NCI-H2196 (cell line): ENCODE results near the gene ZNF211.

ENCODE experiments used
- DNase-seq: peaks from one replicate; lab custom pipeline; 2025; ENCODE audit not compliant: unreplicated experiment; lab: John Stamatoyannopoulos, UW

The ZNF211 gene

GRCh38 chr19:57632987-57633831 lies at the start of gene ZNF211:
Gene ZNF211, plus strand, starts transcription at chr19:57633168. Its CDS starts 179 bp downstream, at chr19:57633347.
- peak; percentile 93 for DNase-seq

DNA sequence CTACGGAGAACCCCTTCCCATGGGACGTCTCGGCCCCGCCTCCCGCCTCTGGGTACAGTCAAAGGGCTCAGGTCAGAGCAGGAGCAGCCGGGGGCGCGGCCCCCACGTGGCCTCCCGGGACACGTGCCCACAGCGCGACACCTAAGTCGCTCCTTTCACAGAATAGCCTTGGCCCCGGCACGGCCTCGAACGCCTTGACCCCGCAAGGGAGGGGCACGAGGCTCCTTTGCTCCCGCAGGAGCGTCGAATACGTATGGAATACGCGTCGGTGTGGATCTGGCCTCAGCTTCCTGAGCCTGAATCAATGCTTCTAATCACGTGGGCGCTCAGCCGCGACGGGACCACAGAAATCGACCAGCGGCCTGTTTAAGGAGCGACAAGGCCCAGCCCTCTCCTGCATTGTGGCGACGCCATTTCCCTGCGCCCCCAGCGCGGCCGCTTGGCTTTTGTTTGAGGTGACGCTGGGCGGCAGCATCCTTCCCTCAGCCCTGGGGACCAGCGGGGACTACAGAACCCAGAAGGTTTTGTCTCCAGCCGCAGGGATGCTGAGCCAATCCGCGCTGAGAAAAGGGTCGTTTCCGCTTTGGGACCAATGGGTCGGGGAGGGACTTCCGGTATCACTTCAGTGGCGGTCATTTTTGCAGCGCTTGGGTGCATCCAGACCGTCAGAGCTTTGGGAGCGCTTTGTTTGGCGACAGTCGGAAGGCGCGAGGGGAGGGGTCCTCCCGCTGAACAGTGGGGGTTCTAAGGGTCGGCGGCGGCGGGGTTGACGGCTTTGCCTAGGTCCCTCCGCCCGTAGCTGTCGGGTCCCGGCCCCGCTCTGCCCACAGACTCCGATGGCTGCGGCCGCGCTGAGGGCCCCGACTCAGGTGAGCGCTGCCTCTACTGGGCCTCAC lies 49.2 kb upstream of the ZNF211 start, which contains the start of gene ZIK1:
ZIK1 (plus strand) TSS at position 625 of the 896 bp plus-strand sequence; CDS start at position 837, 212 bp downstream.
- DNase-seq, result peak; percentile 61

- no peak for DNase-seq
Measured at GRCh38 chr19:57587529-57587928, 45.4 kb upstream of the ZNF211 start.

- no peak for DNase-seq
Measured at GRCh38 chr19:57599377-57599760, 33.6 kb upstream of the ZNF211 start.

DNA sequence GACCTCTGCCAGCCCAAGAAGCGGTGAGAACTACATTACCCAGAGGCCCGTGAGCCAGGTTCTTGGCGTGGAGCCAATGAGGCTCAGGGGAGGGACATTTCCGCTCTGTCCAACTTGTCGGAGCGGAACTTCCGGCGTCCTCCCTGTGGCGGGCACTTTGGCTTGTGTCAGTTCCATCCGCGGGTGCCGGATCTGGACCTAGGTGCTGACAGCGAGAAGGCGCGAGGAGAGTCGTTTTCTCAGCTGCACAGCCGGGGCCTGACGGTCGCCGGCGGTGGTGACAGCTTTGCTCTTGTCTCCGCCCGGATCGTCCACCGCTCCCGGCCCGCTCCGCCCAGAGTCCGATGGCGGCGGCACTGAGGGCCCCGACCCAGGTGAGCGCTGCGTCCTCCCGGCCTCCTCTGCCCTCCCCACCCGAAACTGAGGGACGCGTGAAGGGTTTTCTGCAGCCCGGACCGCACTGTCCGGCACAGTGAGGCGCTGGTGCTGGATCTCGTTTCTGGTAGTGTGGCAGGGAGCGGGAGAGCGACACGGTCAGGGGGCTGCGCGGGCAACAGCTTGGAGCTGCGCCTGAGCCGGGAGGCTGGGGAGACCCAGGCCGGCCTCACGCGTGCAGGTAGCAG lies 33.1 kb upstream of the ZNF211 start, which contains the start of gene ZNF530:
ZNF530 (plus strand) TSS at position 125 of the 623 bp plus-strand sequence. CDS start 4,461 bp downstream, outside the sequence.
- DNase-seq, result peak; percentile 96

DNA sequence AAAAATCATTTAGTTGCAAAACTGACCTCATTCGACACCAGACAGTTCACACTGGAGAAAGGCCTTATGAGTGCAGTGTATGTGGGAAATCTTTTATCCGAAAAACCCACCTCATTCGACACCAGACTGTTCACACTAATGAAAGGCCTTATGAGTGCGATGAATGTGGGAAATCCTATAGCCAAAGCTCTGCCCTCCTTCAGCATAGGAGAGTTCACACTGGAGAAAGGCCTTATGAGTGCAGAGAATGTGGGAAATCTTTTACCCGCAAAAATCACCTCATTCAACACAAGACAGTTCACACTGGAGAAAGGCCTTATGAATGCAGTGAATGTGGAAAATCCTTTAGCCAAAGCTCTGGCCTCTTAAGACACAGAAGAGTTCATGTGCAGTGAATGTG lies 26.0 kb upstream of the ZNF211 start:
- no peak for DNase-seq

DNA sequence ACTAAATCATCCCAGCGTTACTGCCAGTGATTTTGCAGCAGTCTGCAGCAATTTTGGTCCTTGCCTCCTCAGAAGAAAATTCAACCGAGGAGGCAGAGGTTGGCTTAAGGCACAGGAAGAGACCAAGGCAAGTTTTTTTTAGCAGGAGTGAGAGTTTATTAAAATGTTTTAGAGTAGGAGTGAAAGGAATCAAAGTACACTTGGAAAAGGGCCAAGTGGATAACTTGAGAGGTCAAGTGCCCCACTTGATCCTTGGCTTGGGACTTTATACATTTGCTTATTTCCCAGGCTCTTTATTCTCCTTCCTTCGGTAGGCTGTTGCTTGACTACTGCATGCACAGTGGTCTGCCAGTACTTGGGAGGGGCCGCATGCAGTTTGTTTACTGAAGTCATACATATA lies 21.9 kb upstream of the ZNF211 start:
- no peak for DNase-seq

- peak; percentile 92 for DNase-seq
Measured at GRCh38 chr19:57613941-57614743, 18.8 kb upstream of the ZNF211 start, which contains the start of gene ZNF134. Gene ZNF134, plus strand, starts transcription at chr19:57614242. Its CDS starts 5,227 bp downstream, at chr19:57619469.

- no peak for DNase-seq
Measured at GRCh38 chr19:57615346-57615745, 17.6 kb upstream of the ZNF211 start.

- no peak for DNase-seq
Measured at GRCh38 chr19:57620673-57621348, 12.2 kb upstream of the ZNF211 start.

- DNase-seq, result no peak
Measured at GRCh38 chr19:57623091-57623490, 9.9 kb upstream of the ZNF211 start.

- no peak for DNase-seq
Measured at GRCh38 chr19:57633832-57634131, 814 bp downstream of the ZNF211 start.

- DNase-seq, result no peak
Measured at GRCh38 chr19:57637379-57637778, 4.4 kb downstream of the ZNF211 start.

- no peak for DNase-seq
Measured at GRCh38 chr19:57641715-57642234, 8.8 kb downstream of the ZNF211 start.

GRCh38 chr19:57642396-57643046 lies 9.6 kb downstream of the ZNF211 start:
- no peak for DNase-seq

- no peak for DNase-seq
Measured at GRCh38 chr19:57643734-57644133, 10.8 kb downstream of the ZNF211 start.

DNA sequence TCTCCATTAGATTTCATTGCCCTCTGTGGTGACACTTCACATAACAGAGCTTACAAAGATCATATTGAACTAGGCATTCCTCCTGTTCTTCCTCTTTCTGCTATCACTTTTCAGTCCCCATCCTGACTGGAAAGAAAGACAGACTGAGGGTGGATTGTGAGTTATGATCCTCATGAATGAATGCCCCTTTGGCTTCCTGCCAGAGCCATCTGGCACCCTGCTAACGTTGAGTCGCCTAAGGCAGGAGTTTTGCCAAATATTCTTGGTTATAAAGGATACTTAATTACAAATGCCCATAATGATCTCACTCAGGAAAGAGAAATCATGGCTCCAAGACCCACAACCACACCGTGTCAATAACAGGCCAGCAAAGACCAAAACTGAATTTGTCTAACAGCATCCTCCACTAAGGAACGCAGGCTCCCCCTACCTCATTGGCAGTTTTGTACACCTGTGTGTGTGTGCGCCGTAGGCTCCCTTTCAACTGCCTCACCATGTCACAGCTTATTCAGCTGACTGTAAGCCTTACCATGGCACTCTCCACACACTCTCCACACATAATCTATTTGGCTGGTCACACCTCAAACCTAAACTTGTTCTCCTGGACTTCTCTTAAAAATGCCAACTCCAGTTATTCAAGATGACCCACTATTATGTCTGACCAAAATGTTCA lies 15.5 kb downstream of the ZNF211 start:
- DNase-seq, result peak; percentile 32

- no peak for DNase-seq
Measured at GRCh38 chr19:57651654-57651996, 18.7 kb downstream of the ZNF211 start.

- DNase-seq, result no peak
Measured at GRCh38 chr19:57653689-57654088, 20.7 kb downstream of the ZNF211 start.
